ENCODE measurements around the gene DKK2. TPM values are rescaled to one million over a fixed set of nuclear protein-coding genes. Genes with fewer than 3 reads are reported as not detected.

Gene DKK2, protein sequence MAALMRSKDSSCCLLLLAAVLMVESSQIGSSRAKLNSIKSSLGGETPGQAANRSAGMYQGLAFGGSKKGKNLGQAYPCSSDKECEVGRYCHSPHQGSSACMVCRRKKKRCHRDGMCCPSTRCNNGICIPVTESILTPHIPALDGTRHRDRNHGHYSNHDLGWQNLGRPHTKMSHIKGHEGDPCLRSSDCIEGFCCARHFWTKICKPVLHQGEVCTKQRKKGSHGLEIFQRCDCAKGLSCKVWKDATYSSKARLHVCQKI
- total RNA-seq: not detected in 2 replicates

DNA sequence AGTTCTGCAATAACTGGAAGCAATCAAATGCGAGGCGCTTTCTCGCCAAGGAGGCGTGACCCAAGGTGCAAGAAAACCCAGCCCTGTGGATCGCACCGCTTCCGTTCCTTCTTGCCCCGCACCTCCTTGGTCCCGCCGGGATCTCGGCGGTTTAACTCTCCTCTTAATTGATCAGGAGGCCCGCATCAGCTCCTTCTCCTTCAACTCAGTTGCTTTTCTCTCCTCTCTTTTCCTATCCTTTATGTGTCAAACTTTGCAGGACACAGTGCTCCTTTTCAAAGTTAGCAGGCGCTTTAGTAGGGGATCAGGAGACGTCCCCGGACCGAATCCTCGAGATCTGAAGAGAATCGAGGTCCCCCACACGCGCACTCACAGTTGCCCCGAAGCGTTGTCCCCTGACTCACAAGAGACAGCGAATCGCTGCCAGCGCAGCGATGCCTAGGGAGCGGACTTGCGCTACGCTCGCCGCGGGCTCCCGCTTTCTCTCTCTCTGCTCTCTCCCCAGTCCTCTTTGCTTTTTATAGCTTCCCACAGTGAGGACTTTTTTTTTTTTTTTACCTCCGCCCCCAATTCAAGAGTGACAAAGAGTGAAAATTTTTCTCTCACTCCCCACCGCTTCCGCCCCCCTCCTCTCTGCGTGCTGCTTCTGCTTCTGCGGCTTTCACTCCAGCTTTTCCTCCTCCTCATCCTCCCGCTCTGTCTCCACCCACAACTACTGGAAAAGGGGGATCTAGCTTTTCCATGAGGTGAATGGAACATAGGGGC lies at the start of gene DKK2:
TSS of gene DKK2 (minus strand) at position 495 of the 765 bp plus-strand sequence. CDS start 722 bp downstream, outside the sequence.

